Measurements from ENCODE around the gene PLCB1.

Gene PLCB1

GRCh38 chr20:8661229-8661952 lies 529.3 kb downstream of the PLCB1 start:
- DNase-seq (ENCODE audit: low read depth): no peak

- DNase-seq (ENCODE audit: low read depth): no peak
Measured at GRCh38 chr20:8662433-8662954, 530.4 kb downstream of the PLCB1 start.

- DNase-seq (ENCODE audit: low read depth): no peak
Measured at GRCh38 chr20:8663424-8663823, 531.4 kb downstream of the PLCB1 start.

DNA sequence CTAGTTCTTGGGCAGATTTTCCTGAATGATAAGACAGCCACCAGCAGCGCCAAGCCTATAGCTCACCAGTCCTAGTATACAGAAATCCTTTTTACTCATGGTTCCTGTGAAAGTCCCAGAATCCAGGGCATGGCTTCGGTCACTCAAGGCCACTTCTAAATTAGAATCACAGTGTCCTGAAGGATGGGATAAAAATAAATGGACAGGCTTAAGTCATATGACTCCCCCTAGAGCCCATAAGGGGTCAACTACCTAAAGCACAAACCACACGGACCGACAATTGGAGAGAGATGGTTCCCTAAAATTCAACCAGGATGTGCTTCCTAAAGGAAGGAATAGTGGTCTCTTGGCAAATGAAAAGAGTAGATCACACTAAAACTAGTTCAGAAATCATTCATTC lies 532.7 kb downstream of the PLCB1 start:
- no peak for DNase-seq (ENCODE audit: low read depth)

- no peak for DNase-seq (ENCODE audit: low read depth)
Measured at GRCh38 chr20:8667306-8667705, 535.2 kb downstream of the PLCB1 start.

- no peak for DNase-seq (ENCODE audit: low read depth)
Measured at GRCh38 chr20:8670207-8670892, 538.3 kb downstream of the PLCB1 start.

- peak; percentile 74 for DNase-seq (ENCODE audit: low read depth)
Measured at GRCh38 chr20:8670893-8671215, 538.8 kb downstream of the PLCB1 start.

DNA sequence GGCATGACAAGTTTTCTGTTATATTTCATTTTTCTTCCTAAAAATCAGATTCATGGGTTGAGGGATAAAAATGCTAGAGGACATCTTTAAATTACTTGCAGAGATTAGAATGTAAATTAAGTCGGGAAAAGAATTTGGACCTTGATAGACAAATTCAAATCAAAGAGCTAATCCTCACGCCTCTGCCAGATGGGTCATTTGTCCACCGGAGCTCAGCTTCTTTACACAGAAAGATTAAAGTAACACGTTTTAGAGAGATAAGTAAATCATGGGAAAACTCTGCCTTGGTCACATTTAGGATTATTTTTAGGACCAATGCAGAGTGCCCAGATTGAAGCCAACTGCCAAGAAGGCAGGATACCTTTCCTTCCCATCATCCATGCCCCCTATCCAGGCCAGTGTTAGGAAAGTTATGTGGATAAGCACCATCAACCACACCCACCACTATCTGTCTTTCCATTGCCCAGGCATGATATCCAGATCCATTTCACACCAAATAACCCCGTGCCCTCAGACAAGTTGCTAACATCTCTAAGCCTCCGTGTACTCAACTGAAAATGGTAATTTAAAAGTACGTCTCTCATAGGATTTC lies 539.4 kb downstream of the PLCB1 start:
- no peak for DNase-seq (ENCODE audit: low read depth)

- no peak for DNase-seq (ENCODE audit: low read depth)
Measured at GRCh38 chr20:8673116-8673515, 541.0 kb downstream of the PLCB1 start.

- no peak for DNase-seq (ENCODE audit: low read depth)
Measured at GRCh38 chr20:8675896-8676295, 543.8 kb downstream of the PLCB1 start.

GRCh38 chr20:8678098-8678776 lies 546.2 kb downstream of the PLCB1 start:
- DNase-seq (ENCODE audit: low read depth): no peak

DNA sequence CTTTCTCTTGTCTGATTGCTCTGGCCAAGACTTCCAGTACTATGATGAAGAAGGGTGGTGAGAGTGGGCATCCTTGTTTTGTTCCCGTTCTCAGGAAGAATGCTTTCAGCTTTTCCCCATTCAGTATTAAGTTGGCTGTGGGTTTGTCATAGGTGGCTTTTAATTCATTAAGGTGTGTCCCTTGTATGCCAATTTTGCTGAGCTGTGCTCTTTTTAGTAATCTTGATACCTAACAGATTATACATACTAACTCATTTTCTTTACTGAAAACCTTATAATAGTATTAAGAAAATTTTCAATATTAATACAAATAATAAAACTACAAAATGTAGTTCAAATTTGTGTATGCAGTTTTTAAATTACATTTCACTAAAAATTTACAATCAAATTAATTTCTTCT lies 557.3 kb downstream of the PLCB1 start:
- no peak for DNase-seq (ENCODE audit: low read depth)

GRCh38 chr20:8690074-8690473 lies 558.0 kb downstream of the PLCB1 start:
- no peak for DNase-seq (ENCODE audit: low read depth)

- DNase-seq (ENCODE audit: low read depth): peak; percentile 46
Measured at GRCh38 chr20:8693709-8694108, 561.6 kb downstream of the PLCB1 start.

- no peak for DNase-seq (ENCODE audit: low read depth)
Measured at GRCh38 chr20:8700756-8701155, 568.7 kb downstream of the PLCB1 start.

GRCh38 chr20:8706961-8707700 lies 575.1 kb downstream of the PLCB1 start:
- no peak for DNase-seq (ENCODE audit: low read depth)

DNA sequence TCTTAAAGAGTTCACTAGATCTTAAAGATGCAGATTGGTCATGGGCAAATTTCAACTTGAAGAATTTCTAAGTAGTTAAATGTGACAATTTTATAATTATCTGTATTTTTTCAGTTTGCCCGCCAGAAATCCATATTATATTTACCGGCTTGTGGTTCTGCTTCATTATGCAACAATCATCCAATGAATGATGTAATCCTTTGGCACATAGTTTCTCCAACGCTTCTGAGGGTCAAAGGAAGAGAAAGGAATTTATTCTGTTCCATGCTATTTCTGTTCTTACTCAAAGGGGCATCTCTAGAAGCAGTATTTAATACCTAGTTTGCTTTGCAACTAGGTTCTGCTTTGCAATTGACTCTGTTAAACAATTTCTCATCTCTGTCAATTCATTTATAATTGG lies 577.6 kb downstream of the PLCB1 start:
- DNase-seq (ENCODE audit: low read depth): no peak

DNA sequence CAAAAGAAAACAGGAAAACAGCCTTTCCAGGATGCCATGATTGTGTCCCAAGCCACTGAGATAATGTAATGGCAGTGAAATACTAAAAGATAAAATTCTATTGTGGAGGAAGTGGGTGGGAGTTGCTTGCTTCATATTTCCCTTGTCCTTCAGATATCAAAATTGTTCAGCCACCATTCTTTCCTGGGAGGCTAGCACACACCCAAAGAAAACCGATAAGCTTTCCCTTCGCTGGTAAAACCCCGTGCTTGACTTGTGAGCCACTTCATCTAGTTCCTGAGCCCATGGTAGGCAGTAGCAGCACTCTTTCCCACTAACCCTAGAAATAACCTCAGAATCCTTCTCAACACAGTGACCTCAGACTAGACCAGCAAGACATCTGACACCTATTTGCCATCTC lies 579.4 kb downstream of the PLCB1 start:
- no peak for DNase-seq (ENCODE audit: low read depth)

- no peak for DNase-seq (ENCODE audit: low read depth)
Measured at GRCh38 chr20:8714206-8714605, 582.1 kb downstream of the PLCB1 start.

DNA sequence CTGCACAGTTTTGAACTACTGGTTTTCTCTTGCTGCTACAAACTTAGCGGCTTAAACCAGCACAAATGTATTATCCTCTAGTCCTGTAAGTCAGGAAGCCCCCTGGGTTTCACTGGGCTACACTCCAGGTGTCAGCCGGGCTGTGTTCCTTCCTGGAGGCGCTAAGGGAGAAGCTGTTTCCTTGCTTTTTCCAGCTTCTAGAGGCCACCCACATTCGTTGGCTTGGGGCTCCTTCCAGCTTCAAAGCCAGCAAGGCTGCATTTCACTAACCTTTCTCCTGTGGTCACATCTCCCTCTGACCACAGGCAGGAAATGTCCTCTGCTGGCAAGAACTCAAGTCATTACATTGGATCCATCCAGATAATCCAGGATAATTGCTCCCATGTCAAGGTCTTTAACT lies 586.2 kb downstream of the PLCB1 start:
- DNase-seq (ENCODE audit: low read depth): no peak

DNA sequence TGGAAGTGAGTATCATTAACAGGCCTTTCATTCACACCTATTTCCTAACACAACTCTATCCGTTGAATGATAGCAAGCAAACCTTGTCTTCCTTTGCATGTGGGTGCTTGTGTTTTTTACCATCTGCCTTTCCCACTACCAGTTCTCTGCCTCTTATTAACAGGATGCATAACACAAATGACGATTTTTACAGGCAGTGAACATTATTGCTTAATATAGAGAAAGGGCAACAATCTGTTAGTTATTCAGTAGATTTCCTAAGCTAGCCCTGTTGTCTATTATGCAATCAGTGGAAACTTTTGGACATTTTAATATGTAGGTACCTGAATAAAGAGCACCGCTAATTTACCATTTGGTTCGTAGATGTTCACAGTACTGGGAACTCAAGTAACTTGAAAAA lies 588.0 kb downstream of the PLCB1 start:
- peak; percentile 52 for DNase-seq (ENCODE audit: low read depth)

DNA sequence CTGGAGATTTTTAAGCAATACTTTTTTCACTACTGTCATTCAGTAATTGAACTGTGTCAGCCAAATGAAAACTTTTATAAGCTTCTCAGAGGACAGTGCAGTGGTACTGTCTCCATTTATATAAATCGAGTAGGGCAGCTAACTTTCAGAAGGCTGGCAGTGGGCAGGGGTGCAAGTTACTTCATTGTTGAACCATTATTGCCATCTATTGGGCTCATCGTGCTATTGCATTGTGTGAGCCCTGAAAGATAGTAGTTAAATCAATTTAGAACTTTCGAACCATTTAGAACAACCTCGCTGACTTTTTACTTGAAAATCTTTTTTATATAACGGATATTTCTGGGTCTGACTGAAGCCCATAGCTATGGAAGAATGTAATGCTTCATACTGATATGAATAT lies 589.0 kb downstream of the PLCB1 start:
- peak; percentile 60 for DNase-seq (ENCODE audit: low read depth)
